H9 (cell line): Measurements from ENCODE around the gene SHBG. TPM values are rescaled to one million over a fixed set of nuclear protein-coding genes. Genes with fewer than 3 reads are reported as not detected.

Source experiments
- DNase-seq: peaks from one replicate; pipeline ENCODE4 v3.0.0-alpha.2; 2017
- H2AFZ ChIP-seq: one replicate; pipeline ENCODE4 v1.6.1; 2013; ENCODE audit warnings: mild to moderate bottlenecking, low read length, control low read depth, moderate library complexity
- H2AK5ac ChIP-seq: 2 replicates; pipeline ENCODE4 v1.6.1; 2013; ENCODE audit warnings: low read length, control low read depth, mixed read lengths; ENCODE audit not compliant: insufficient read length
- H2BK120ac ChIP-seq: one replicate; pipeline ENCODE4 v1.6.1; 2013; ENCODE audit warnings: low read depth, mild to moderate bottlenecking, low read length, control low read depth, inconsistent platforms; ENCODE audit not compliant: poor library complexity, severe bottlenecking
- H2BK12ac ChIP-seq: 2 replicates; pipeline ENCODE4 v1.6.1; 2013; ENCODE audit warnings: low read length, control low read depth, mixed read lengths, low read depth; ENCODE audit not compliant: insufficient read length
- H2BK15ac ChIP-seq: 2 replicates; pipeline ENCODE4 v1.6.1; 2013; ENCODE audit warnings: low read depth, low read length, control low read depth
- H2BK20ac ChIP-seq: one replicate; pipeline ENCODE4 v1.6.1; 2013; ENCODE audit warnings: low read depth, mild to moderate bottlenecking, low read length, control low read depth, inconsistent platforms; ENCODE audit not compliant: poor library complexity, severe bottlenecking
- H2BK5ac ChIP-seq: 2 replicates; pipeline ENCODE4 v1.6.1; 2013; ENCODE audit warnings: low read length, control low read depth, mixed read lengths; ENCODE audit not compliant: insufficient read length
- H3K14ac ChIP-seq: 2 replicates; pipeline ENCODE4 v1.6.1; 2013; ENCODE audit warnings: low read length, control low read depth; ENCODE audit not compliant: insufficient read depth
- H3K18ac ChIP-seq: 2 replicates; pipeline ENCODE4 v1.6.1; 2013; ENCODE audit warnings: low read depth, mild to moderate bottlenecking, mixed read lengths, low read length, control low read depth; ENCODE audit not compliant: insufficient read length
- H3K23ac ChIP-seq: 2 replicates; pipeline ENCODE4 v1.6.1; 2013; ENCODE audit warnings: low read length, control low read depth, mixed read lengths, low read depth; ENCODE audit not compliant: insufficient read length
- H3K23me2 ChIP-seq: 2 replicates; pipeline ENCODE4 v1.6.1; 2013; ENCODE audit warnings: low read depth, mild to moderate bottlenecking, mixed read lengths, low read length, control low read depth; ENCODE audit not compliant: insufficient read length, poor library complexity, severe bottlenecking
- H3K27ac ChIP-seq: 2 replicates; pipeline ENCODE4 v1.5.1; 2013; ENCODE audit warnings: low read length, control low read depth, mixed read lengths, low read depth; ENCODE audit not compliant: insufficient read length
- H3K27me3 ChIP-seq: 2 replicates; pipeline ENCODE4 v1.6.1; 2013; ENCODE audit warnings: low read length, control low read depth, inconsistent platforms; ENCODE audit not compliant: insufficient read depth
- H3K4ac ChIP-seq: 2 replicates; pipeline ENCODE4 v1.6.1; 2013; ENCODE audit warnings: low read depth, mild to moderate bottlenecking, control low read depth, inconsistent platforms, low read length, moderate library complexity
- H3K4me1 ChIP-seq: 2 replicates; pipeline ENCODE4 v1.6.1; 2013; ENCODE audit warnings: low read length, control low read depth, inconsistent platforms; ENCODE audit not compliant: insufficient read depth
- H3K4me2 ChIP-seq: 2 replicates; pipeline ENCODE4 v1.6.1; 2013; ENCODE audit warnings: low read length, control low read depth, mixed read lengths; ENCODE audit not compliant: insufficient read length, insufficient read depth
- H3K56ac ChIP-seq: 2 replicates; pipeline ENCODE4 v1.6.1; 2013; ENCODE audit warnings: low read depth, mild to moderate bottlenecking, mixed read lengths, low read length, control low read depth; ENCODE audit not compliant: insufficient read length
- H3K79me1 ChIP-seq: 2 replicates; pipeline ENCODE4 v1.6.1; 2013; ENCODE audit warnings: low read depth, mild to moderate bottlenecking, moderate library complexity, low read length, control low read depth, inconsistent platforms; ENCODE audit not compliant: insufficient read depth, poor library complexity, severe bottlenecking
- H3K79me2 ChIP-seq: 2 replicates; pipeline ENCODE4 v1.6.1; 2013; ENCODE audit warnings: low read length, control low read depth, inconsistent platforms; ENCODE audit not compliant: insufficient read depth
- H3K9ac ChIP-seq: 2 replicates; pipeline ENCODE4 v1.6.1; 2013; ENCODE audit warnings: low read length, control low read depth, mixed read lengths; ENCODE audit not compliant: insufficient read length; ENCODE audit errors: extremely low read depth
- H3K9me3 ChIP-seq: one replicate; pipeline ENCODE4 v1.6.1; 2013; ENCODE audit warnings: low read depth, low read length, inconsistent platforms; ENCODE audit not compliant: control insufficient read depth
- H3T11ph ChIP-seq: one replicate; pipeline ENCODE4 v1.6.1; 2013; ENCODE audit warnings: mild to moderate bottlenecking, low read length, control low read depth, inconsistent platforms
- H4K20me1 ChIP-seq: one replicate; pipeline ENCODE4 v1.6.1; 2013; ENCODE audit not compliant: control insufficient read depth, insufficient read length, insufficient read depth
- H4K5ac ChIP-seq: 2 replicates; pipeline ENCODE4 v1.6.1; 2013; ENCODE audit warnings: low read depth, mild to moderate bottlenecking, mixed read lengths, low read length, control low read depth; ENCODE audit not compliant: insufficient read length
- H4K8ac ChIP-seq: replicated peaks from 2 replicates; pipeline ENCODE4 v1.6.1; 2013; ENCODE audit warnings: low read length, control low read depth, mixed read lengths, low read depth; ENCODE audit not compliant: insufficient read length
- H4K91ac ChIP-seq: 2 replicates; pipeline ENCODE4 v1.6.1; 2013; ENCODE audit warnings: low read depth, mild to moderate bottlenecking, moderate library complexity, mixed read lengths, low read length, control low read depth; ENCODE audit not compliant: insufficient read length
- H3K27ac Mint-ChIP-seq, 3 experiments: 2 replicates in 2 of 3; 3 replicates in 1 of 3; pipeline ENCODE4 v1.8.0; 2020 to 2021; ENCODE audit warnings: mixed read lengths in 3 of 3, mild to moderate bottlenecking in 1 of 3, moderate library complexity in 1 of 3
- H3K27me3 Mint-ChIP-seq: 2 replicates; pipeline ENCODE4 v1.8.0; 2021; ENCODE audit warnings: low read depth, mild to moderate bottlenecking, moderate library complexity, mixed read lengths
- H3K36me3 Mint-ChIP-seq, 3 experiments: 2 replicates in 2 of 3; 3 replicates in 1 of 3; pipeline ENCODE4 v1.8.0; 2020 to 2021; ENCODE audit warnings: low read depth in 3 of 3, mixed read lengths in 3 of 3; ENCODE audit not compliant: insufficient read depth in 1 of 3
- H3K4me1 Mint-ChIP-seq, 2 experiments: 2 replicates each; pipeline ENCODE4 v1.8.0; 2020; ENCODE audit warnings: mixed read lengths in 2 of 2
- H3K4me3 Mint-ChIP-seq, 2 experiments: 2 replicates in 1 of 2; 3 replicates in 1 of 2; pipeline ENCODE4 v1.8.0; 2020 to 2021; ENCODE audit warnings: mild to moderate bottlenecking in 2 of 2, mixed read lengths in 2 of 2, moderate library complexity in 1 of 2
- H3K9me3 Mint-ChIP-seq, 2 experiments: 2 replicates in 1 of 2; 3 replicates in 1 of 2; pipeline ENCODE4 v1.8.0; 2020; ENCODE audit warnings: mild to moderate bottlenecking in 2 of 2, mixed read lengths in 2 of 2, moderate library complexity in 1 of 2
- WGBS: extraction: QIAGEN DNeasy Blood & Tissue Kit; methylation state at CpG from one replicate; pipeline ENCODE4 v1.1.7; 2013; ENCODE audit warnings: missing lambda C conversion rate, low lambda C conversion rate, mixed read lengths; ENCODE audit not compliant: insufficient read length; ENCODE audit errors: extremely low coverage; 5-methylcytosine and 5-hydroxymethylcytosine counted together
- total RNA-seq: library from RNA; stranded (reverse); gene quantifications from 2 replicates; pipeline ENCODE4 v1.2.1, GENCODE V29; 2021
- TF ChIP-seq, protein P1 (sequence below): fragments of 200-600 bp; sonication (generic); conservative IDR thresholded peaks from 3 replicates; pipeline ENCODE4 v1.8.0; 2021; ENCODE audit warnings: antibody characterized with exemption, mild to moderate bottlenecking

The SHBG gene
- total RNA-seq, 1 experiment from 2014 or later = 1.6 TPM

DNA sequence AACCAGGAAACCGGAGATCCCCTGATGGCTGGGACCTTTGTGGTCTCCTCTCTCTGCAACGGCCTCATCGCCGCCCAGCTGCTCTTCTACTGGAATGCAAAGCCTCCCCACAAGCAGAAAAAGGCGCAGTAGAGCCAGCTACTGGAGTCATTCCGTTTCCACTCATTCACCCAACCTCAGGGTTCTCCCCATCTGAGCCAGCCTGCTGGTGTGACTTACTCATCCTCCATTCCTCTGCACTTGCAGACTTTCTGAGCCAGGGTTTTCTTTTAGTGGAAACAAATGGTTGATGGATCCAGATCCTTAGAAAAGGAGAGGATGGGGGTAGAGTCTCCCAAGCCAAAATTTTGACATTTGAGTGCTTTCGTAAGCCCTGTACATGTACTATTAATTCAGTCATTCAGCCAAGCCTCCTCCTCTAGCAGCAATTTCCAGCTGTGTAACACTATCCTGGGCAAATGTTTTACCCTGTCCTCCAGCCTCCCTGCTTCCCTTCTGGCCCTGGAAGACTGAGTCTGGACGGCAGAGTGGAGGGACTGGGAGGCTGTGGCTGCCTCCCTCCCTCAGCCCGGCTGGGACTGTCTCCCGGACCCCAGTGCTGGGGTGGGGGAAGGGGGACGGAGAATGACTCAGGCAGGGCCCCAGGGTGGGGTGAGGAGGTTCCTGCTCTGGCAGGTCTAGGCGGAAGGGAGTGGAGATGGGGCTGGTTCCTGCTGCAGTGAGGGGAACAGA is 42.3 kb upstream of the SHBG start:
- Histone ChIP-seq H2BK20ac (no peak overlapping the region), H3K9me3 (no peaks in the 10 kb centered on the region), H2BK12ac (no peak overlapping the region), H2BK15ac (no peak overlapping the region), H2BK120ac (no peak overlapping the region), H2AFZ (no peak overlapping the region), H3K23me2 (peaks cover 13% of the 10 kb centered on the region), H3K79me2 (no peaks in the 10 kb centered on the region), H4K91ac (no peak overlapping the region), H3K79me1 (no peaks in the 10 kb centered on the region), H4K5ac (no peak overlapping the region), H2AK5ac (no peak overlapping the region), H4K20me1 (no peaks in the 10 kb centered on the region), H3K14ac (no peak overlapping the region), H3K4ac (no peak overlapping the region), H2BK5ac (no peak overlapping the region), H3K23ac (no peak overlapping the region), H3K18ac (no peak overlapping the region), H3K27me3 (no peaks in the 10 kb centered on the region), H3K4me2 (no peak overlapping the region), H3K56ac (no peak overlapping the region), H3K4me1 (no peaks in the 10 kb centered on the region; the same call in 1 of the 2 replicates), H4K8ac (no peak overlapping the region), H3T11ph (no peak overlapping the region), H3K27ac (no peak overlapping the region), H3K9ac (no peak overlapping the region)
- TF ChIP-seq, protein P1, sequence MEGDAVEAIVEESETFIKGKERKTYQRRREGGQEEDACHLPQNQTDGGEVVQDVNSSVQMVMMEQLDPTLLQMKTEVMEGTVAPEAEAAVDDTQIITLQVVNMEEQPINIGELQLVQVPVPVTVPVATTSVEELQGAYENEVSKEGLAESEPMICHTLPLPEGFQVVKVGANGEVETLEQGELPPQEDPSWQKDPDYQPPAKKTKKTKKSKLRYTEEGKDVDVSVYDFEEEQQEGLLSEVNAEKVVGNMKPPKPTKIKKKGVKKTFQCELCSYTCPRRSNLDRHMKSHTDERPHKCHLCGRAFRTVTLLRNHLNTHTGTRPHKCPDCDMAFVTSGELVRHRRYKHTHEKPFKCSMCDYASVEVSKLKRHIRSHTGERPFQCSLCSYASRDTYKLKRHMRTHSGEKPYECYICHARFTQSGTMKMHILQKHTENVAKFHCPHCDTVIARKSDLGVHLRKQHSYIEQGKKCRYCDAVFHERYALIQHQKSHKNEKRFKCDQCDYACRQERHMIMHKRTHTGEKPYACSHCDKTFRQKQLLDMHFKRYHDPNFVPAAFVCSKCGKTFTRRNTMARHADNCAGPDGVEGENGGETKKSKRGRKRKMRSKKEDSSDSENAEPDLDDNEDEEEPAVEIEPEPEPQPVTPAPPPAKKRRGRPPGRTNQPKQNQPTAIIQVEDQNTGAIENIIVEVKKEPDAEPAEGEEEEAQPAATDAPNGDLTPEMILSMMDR = no peak
- H3K36me3 Mint-ChIP-seq = peaks cover 13 to 46% (median 37%) of the 10 kb centered on the region in 3 experiments; a peak in 6 of 7 replicates
- WGBS = no CpG with 5 or more reads among the region's 12 CpGs
- peaks cover 27 to 58% of the 10 kb centered on the region in 2 experiments for H3K4me1 Mint-ChIP-seq
- H3K9me3 Mint-ChIP-seq = peaks cover 0 to 3% of the 10 kb centered on the region in 2 experiments; a peak in 1 of 5 replicates
- H3K4me3 Mint-ChIP-seq = no peak overlapping the region; a peak in 1 of 5 replicates
- H3K27ac Mint-ChIP-seq = peak overlapping the region in 1 of 3 experiments; percentile 46; a peak in 2 of 7 replicates
- no peak for DNase-seq
- no peaks in the 10 kb centered on the region; the same call in 1 of the 2 replicates for H3K27me3 Mint-ChIP-seq
